Lower leg skin (tissue), 3 donors: ENCODE measurements around the gene SMAD9.

Source experiments
- CTCF ChIP-seq, 3 donors: fragments of 450-650 bp; IDR thresholded peaks; one replicate each; pipeline ENCODE4 v1.5.1; 2016; ENCODE audit warnings: antibody characterized with exemption in 3 of 3, mild to moderate bottlenecking in 3 of 3, moderate library complexity in 2 of 3
- POLR2A ChIP-seq, 2 donors: fragments of 450-650 bp; IDR thresholded peaks; one replicate each; pipeline ENCODE4 v1.6.1; 2016 to 2017; ENCODE audit warnings: antibody characterized with exemption in 2 of 2, mild to moderate bottlenecking in 1 of 2, moderate library complexity in 1 of 2

DNA sequence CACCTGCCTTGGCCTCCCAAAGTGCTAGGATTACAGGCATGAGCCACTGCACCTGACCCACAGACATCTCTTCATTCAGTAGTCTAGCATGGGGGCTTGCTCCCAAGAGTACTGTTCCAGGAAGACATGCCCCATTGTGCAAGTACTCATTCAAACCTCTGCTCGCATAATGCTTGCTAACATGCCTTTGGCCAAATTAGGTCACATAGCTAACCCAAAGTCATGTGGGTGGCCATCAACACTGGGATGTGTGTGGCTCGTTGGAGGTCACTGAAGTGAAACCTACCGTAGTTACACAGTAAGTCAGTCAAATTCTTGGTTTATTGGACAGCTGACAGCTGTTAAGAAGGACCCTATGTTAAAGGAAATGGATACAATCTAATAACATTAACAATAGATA, 80.8 kb downstream of the SMAD9 start:
- TF ChIP-seq POLR2A (IDR thresholded peaks at IDR 0.05), result no peak
- no peak for TF ChIP-seq CTCF (IDR thresholded peaks at IDR 0.05)
